SK-N-MC (cell line): ENCODE measurements around the gene MYO18A.

Experiments
- EZH2 ChIP-seq: fragments of 200-600 bp; sonication (generic); IDR thresholded peaks from one replicate; pipeline ENCODE4 v1.6.1; 2017; ENCODE audit warnings: antibody characterized with exemption
- POLR2AphosphoS5 ChIP-seq: IDR thresholded peaks from 2 replicates; pipeline ENCODE4 v1.6.1; 2012; ENCODE audit warnings: mild to moderate bottlenecking, low read depth, low read length, borderline replicate concordance

DNA sequence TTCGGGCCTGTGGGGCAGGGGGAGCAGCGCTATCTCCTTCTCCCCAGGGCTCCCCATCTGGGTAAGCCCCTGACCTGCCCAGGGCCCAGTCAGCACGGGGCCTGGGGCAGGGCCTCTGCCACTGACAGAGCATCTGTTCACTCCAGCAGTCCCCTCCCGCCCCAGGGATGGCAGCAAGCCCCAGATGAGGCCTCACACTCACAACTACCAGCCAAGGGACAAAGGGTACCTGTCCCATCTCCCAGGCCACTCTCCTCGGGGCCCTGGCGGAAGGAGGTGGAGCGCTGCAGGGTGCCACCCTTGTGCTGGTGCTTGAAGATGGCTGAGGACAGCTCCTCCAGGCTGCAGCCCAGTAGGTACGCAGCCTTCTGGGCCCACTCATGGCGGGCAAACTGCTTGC, 64.8 kb downstream of the MYO18A start:
- TF ChIP-seq POLR2AphosphoS5 = no peak
- no peak for TF ChIP-seq EZH2
